ENCODE measurements around the gene TEDC1.
A peak's percentile ranks its signal among the peaks of the same experiment; 100 is the strongest.

Gene TEDC1

DNA sequence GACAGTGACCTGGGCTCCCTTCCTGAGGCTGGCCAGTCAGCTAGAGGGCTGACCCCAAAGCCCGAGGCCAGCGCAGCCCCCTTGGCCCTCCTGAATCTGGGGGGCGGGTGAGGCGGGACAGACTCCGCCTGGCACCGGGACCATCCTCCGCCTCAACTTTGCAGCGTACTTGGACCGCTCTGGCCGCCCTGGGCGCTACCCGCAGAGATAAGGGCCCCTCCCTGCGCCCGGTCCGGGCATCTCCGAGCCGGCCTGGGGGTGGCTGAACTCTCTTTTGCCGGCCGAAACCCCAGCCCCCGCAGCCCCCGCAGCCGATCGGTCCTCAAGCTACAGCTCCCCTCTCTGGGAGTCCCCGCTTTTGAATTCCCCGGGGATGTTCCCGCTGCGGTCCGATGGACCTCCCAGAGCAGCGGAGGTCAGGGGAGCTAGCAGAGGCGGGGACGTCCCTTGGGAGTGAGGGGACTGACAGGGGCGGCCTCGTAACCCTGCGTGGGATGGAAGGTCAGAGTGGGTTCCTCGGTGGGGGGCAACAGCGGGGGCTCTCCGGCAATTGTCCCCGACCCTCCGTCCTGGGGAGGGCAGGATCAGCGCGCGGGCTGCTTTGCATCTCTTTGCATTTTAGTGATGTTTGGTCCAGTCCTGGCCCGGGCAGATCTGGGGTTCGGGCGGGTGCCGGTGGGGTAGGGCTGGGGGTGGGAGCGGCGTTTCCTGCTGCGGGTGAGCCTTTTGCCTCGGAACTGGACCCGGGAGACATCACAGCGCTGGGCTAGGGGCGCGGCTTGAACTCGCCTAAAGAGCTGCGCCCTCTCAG, 4.7 kb upstream of the TEDC1 start, which contains the start of gene CRIP1:
Gene CRIP1, plus strand, starts transcription at position 724 of the 811 bp plus-strand sequence. CDS start 374 bp downstream, outside the sequence.
- DNase-seq: no peak

DNA sequence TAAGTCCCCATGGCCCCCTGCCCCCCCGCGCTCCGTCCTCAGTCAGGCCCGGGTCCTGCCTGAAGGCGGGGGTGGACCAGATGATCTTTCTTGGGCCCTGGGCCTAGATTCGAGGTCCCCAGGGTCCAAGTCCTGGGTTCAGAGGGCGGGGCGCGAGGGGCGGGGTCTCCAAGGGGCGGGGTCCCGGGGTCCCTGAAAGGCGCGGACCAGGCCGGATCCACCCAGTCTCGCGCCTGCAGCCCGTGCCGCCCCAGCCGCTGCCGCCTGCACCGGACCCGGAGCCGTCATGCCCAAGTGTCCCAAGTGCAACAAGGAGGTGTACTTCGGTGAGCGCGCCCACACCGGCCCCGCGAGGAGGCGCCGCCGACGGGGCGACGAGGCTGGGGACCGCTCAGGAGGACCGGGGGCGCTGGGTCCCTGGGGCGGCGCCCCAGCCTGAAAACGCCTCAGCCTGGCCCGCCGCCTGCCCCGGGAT, 4.0 kb upstream of the TEDC1 start:
- peak; percentile 39 to 69 (median 56) for DNase-seq

DNA sequence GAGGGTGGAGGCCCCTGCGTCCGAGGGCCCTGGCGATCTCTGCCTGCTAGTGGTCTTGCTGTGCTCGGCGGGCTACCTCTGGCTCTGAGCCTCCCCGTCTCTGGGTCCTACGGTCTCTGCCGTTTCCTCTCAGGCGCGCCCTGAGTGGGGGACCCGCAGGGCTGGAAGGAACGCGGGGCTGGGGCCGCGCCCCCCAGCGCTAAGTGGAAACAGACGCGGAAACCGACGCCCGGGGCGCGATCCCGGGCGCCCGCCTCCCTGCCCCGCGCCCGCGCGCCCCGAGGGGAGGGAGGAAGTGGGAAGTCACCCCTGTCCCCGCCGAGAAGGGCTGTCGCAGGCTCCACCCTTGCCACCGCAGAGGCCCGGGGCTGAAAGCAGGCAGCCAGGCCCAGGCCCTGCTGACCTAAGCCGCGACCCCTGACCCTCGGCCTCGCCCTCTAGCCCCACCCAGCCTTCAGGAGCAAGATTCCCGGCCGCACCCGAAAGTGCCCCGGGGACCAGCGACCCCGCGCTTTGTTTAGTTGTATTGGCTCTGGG, 3.5 kb upstream of the TEDC1 start:
- peak; percentile 52 to 77 (median 68) for DNase-seq

DNA sequence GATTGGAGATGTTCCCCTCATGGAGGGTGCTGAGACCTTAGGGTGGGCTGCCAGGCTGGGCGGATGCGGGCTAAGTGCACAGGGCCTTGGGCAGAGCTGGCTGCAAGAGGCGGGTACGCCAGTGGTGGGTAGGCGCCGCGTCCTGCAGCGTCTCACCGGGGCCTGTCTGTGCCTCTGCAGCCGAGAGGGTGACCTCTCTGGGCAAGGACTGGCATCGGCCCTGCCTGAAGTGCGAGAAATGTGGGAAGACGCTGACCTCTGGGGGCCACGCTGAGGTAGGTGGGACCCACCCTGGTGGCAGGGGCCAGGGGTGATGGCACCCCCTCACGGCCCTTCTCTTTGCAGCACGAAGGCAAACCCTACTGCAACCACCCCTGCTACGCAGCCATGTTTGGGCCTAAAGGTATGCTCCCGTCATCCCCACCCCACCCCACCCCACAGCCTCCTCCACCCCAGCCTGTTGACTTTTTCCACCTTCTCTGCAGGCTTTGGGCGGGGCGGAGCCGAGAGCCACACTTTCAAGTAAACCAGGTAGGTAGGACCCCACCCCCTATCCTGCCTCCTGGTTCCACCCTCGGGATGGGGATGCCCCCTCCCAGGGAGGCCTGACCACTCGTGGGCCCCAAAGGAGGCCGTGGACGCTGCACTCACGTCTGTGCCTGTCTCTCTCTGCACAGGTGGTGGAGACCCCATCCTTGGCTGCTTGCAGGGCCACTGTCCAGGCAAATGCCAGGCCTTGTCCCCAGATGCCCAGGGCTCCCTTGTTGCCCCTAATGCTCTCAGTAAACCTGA, 2.9 kb upstream of the TEDC1 start:
- peak in 1 of 5 donors; percentile 40 for DNase-seq

DNA sequence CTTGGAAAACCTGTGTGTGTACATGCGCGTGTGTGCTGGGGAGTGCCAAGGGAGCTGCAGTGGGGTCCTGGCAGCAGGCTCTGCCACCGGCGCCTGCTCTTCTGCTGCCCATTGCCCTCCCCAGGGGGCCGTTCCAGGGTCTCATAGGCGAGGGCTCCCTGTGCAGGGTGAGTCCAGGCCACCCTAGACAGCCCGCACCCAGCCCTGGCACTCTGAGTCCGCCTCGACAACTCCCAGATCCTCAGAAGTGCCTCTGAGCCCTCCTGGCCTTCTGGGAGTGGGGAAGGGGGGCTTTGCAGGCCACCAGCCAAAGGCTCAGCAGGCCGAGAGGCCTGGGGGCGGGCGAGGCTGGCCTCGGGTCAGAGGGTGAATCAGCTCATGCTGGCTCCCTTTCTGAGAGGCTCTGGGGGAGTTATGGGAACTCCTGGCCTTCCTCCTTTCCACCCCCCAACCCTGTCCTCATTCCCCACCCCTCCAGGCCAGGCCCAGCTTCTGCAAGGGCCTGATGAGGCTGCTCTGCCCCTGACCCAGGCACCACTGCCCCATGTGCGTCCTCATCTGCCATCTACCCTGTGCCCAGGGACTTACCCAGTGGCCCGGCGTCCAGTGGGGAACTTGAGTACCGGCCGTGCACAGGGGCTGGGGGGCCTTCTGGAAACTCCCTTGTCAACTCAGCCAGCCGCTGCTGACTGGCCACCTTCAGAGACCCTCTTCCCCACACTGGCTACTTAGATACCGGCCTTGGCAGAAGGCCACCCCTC, 2.1 kb upstream of the TEDC1 start:
- no peak for DNase-seq

DNA sequence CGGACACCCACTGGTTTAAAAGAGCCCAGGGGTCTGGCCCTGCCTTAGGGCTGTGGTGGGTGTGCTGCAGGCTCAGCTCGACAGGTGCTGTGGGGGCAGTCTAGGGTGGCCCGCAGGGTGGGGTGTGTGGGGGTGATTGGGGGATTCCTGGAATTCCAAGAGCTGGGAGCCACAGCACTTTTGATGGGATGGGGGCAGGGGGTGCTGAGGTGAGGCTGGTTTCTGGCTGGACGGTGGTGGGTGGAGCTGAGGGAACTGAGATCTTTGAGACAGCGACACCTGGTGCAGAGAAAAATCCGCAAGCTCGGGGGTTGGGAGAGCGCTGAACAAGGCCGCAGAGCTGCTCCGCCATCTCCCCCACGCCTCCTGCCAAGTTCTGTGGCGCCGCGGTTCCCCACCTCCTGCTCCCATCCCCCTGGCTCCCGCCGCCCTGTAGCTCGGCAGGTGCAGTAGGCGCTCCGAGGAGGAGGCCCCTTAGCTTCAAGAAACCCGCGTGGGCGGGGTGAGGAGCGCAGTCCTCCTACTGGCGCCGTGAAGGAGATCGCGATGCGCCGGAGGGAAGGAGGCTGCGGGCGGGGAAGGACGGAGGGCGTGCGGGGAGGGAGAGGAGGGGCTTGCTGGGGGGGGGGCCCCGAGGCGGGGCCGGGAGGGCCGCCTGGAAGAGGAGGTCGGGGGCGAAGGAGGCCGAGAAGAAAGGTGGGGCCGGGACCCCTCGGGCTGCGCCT, 1.3 kb upstream of the TEDC1 start:
- peak; percentile 75 to 87 (median 86) for DNase-seq

DNA sequence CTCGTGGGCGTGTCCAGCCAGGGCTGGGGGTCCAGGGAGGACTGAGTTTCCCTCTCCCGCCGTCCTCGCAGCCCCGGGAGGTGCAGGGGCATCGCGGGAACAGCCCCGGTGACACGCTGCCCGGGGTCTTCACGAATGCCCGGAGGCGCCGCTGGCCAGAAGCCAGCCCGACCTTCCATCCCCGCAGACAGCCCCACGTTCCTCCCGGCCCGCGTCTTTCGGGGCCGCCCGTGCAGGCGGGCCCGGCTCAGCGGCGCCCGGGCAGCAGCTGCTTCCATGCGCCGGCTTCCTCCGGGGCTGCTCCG, 827 bp upstream of the TEDC1 start:
- DNase-seq: no peak

DNA sequence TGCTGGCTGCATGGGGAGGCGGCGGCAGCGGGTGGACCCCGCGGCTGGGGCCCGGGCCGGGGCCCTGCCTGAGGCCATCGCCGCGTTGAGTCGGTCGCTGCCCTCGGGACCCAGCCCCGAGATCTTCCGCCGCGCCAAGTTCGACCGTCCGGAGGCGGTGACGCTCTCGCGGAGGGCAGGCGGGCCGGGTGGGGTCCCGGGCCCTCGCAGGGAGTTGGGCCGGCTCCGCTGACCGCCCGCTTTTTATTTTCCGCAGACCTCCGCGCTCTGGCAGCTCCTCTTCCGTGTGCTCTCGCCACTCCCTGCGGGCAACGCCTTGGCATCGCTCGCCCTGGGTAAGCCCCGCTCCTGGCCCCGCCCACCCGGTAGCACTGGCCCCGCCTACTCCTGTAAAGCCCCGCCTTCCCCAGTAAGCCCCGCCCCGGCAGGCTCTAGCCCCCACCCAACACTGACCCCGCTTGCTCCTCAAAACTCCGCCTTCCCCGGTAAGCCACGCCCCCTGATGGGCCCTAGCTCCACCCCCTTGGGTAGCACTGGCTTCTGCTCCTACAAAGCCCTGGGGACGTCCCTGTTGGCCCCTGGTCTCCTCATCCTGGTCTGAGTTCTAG, 424 bp downstream of the TEDC1 start:
- peak; percentile 79 to 89 (median 85) for DNase-seq

DNA sequence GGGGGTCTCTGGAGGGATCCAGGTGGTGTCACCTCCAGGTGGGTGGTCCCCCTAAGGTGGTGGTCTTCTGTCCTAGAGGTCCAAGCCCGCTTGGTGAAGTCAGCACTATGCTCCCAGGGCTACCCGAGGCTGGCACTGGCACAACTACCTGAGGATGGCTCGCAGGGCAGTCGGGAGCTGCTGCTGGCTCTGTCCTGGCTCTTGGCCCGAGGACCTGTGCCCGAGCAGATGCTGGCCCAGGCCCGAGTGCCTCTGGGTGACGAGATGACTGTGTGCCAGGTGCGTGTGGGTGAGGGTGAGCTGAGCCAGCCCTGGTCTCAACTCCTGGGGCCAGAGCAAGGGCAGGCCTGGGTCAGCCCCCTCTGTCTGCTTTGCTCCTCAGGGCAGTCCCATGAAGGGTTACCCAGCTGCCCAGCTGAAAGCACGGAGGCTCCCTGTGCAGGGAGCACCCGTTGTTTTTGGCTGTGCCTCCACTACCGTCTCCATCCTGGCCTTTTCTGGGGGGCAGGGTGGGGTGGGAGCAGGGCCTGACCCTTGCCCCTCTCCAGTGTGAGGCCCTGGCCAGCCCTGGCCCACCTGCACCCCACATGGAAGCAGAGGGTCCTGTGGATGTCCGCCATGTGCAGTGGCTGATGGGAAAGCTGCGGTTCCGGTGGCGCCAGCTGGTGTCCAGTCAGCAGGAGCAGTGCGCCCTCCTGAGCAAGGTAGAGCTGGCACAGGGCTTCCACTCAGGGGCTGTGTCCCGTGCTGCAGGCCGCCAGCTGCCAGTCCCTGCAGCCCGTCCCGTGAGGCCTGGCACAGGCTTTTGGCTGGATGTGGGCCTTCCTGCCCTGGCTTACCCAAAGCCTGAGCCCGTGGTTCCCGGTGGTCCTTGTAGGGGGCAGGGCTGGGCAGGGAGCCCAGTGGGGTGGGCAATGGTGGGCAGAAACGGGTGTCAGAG, 1.3 kb downstream of the TEDC1 start:
- peak in 3 of 5 donors; percentile 7 to 14 (median 8) for DNase-seq

DNA sequence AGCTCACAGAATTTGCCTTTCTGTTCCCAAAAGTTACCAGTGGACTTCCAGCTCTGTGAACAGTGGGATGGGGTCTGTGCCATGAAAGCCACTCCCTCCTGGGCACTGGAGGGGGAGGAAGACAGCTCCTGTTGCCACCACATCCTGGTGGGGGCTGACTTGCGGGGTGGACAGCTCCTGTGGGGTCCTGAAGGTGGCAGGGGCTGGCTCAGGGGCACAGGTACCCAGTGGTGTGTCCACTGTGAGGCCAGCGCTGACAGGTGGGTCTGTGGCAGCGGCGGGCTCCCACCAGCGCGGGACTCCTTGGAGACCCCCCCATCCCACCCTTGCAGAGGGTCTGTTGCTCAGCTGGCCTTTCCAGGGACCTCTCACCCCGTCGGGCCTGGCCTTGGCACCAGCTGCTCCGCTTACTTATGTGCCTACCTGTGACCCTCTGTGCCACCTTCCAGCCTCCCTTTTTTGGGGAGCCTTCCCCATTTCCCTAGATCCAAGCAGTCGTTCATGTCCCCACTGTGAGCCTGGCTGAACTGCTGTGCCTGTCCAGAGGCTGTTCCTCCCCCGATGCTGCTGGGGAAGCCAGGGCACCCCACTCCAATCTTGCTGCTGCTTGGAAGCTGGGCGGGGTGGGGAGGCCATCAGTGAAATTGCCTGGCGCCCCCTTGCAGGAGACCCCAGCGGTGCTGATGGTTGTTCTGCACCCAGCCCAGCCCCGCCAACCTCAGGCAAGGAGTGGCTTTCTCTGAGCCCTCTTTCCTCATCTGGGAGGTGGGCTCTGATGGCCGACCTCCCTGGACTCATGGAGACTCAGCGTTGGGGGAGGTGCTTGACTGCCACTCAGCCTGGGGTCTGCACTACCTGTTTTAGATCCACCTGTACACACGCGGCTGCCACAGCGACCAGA, 2.2 kb downstream of the TEDC1 start:
- peak in 3 of 5 donors; percentile 5 to 14 (median 7) for DNase-seq

DNA sequence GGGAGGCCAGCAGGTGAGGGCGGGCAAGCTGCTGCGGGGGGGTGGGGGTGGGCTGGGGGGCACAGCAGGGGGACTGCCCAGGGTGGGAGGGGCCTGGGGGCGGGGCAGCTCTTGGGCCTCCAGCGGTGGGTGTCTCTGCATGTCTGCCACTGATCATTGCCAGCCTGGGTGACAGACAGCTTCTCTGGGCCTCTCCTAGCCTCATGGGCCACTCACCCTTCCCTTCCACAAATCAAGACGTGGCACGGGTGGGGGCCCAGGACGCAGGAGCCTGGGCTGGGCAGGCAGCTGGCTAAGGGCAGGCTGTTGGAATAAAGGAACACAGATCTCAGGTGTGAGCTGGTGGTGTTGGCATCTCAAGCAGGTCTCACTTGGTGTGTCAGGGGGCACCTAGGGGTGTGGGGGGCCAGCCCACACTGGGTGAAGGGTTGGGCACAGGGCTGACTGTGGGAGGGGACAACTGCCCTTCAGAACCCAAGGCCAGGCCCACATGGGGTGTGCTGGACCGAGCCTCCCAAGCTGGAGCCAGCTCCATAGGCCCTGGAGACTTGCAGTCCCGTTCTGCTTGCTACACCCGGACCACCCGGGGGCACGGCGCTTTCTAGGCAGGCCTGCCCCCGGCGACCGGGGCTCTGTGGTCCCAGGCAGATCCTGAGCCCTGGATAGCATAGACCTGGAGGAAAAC, 3.0 kb downstream of the TEDC1 start:
- peak in 3 of 5 donors; percentile 2 to 14 (median 5) for DNase-seq

DNA sequence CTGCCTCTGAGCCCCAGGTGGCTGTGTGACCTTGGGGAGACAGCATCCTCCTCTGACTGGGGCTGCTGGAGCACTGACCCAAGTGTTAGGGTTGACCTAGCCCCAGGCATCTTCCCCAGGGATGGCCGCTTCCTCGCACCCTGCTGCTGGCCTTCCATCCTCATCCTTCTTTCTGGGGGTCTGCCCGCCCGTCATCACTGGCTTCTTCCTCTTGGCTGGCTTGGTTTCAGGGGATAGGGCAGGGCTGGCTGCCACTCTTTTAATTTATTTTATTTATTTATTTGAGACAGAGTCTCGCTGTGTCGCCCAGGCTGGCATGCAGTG, 3.5 kb downstream of the TEDC1 start:
- DNase-seq: no peak

DNA sequence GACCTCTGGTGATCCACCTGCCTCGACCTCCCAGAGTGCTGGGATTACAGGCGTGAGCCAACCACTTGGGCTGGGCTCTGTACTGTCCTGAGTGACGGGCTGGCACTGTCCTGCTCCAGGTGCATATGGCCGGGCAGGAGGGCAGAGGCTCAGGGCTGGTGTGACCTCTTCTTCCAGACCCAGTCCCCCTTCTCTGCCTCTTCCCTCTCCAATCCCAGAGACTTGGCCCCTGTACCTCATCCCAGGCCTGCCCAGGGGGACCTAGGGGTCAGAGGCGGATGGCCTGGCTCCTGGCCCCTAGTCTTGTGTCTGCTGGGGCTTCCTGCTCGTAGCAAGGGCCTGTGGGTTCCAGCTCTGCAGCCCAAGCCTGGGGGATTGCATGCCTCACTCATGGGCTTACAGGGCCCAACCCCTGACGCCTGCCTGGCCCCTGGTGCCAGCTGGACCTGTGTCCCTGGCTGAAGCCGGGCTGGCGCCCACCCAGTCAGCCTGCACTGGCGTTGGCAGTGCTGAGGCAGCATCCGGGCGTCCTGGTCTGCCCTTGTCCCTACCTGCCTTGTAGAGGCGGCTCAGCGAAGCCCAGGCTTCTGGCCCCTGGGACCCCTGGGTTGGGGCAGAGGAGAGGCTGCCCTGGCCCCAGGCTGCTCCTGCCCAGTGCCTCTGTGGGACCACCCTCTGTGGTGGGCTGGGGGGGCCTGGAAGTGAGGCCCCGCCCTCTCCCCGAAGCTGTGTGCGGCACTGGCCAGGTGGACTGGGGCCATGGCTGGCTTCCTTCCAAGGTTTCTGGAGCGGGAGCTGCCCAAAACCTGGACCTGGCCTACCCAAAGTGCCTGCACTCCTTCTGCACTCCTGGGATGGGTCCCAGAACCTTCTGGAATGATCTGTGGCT, 4.3 kb downstream of the TEDC1 start:
- DNase-seq: peak in 1 of 5 donors; percentile 12

DNA sequence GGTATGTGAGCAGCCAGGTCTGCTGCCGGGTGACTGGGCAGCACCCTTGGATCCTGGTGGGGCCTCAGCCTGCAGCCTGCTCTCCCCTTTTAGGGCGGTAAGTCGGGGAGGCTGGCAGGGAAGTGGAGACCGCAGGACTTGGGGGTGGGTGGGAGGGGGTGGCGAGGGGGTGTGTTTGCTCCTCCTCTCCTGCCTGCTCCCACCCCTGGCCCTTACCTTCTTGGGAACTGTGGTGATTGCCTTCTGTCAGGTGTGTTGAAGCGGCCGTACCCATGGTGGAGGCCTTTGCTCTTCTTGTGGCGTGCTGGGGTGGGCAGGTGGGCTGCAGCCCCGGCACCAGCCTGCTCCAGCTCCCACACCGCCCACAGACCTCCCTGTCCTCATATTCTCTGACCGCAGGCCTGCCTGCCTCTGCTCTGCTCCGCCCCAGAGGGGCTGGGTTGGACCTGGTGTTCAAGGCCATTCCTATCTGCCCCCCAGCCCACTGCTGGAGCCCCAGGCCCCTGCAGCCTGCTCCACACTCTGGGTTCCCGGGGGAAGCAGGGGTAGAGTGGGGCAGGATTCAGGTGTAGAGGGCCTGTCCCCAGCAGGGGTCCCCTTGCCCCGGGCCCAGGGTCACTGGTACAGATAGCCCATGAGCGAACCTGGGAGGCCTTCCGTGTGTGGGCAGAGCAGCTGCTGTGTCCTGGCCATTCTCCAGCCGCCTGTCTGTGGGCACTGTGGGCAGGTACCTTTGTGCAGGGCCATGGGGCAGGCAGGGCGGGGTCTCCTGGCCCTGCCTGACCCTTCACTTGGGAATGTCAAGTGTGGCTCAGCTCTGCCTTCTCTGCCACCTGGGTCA, 5.2 kb downstream of the TEDC1 start:
- peak in 1 of 5 donors; percentile 11 for DNase-seq

DNA sequence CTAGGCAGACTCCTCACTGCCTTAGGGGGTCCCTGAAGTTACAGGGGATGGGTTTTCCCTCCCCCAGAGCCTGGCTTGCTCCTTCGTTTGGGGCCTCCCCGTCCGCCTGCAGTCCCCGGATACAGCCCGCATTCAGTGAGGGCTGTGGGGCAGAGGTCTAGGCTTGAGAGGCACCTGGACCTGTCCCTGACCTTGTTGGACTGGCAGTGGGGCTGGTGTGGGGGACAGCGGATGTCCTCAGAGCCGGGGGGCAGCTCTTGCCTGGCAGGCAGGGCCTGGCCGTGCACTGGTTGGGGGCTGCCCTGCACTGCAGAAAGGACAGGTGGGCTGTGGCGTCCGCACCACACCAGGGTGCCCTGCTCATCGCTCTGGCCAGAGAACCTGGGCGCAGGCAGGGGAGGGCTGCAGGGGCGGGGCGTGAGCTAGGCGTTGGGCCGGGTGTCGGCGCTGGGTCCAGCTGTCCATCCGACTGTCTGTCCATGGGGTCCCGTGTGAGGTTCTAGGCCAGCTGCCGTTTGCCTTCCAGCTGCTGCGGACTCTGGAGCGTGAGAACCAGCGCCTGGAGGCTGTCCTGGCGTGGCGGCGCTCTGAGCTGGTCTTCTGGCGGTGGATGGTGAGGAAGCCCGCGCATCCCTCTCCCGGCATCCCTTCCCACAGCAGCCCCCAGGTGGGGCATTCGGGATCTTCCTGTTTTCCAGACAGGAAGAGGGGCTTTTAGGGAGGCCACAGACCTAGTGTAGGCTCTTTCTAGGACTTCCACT, 6.0 kb downstream of the TEDC1 start:
- DNase-seq: peak in 2 of 5 donors; percentile 6 to 13

Data from T-helper 1 cell (primary cell).